Natural killer cell (primary cell): ENCODE data around the gene WTAP. TPM values are rescaled to one million over a fixed set of nuclear protein-coding genes. Genes with fewer than 3 reads are reported as not detected.

Source experiments
- ATAC-seq, 3 donors: fragments of 150-1000 bp in 2 of 3; fragments of 200-7000 bp in 1 of 3; cut with Tn5 transposase; 1 replicate in 1 of 3; 2 replicates in 2 of 3; pipeline ENCODE4 v1.10.0; 2021; ENCODE audit warnings: mild to moderate bottlenecking in 2 of 3, moderate library complexity in 2 of 3
- DNase-seq, 2 donors: peaks; one replicate each; pipeline versions ENCODE4 v3.0.0 to v3.0.0-alpha.2; 2013 to 2021; ENCODE audit warnings: mixed read lengths in 1 of 2
- H3K27ac ChIP-seq: one replicate; pipeline ENCODE4 v1.5.1; 2013; ENCODE audit warnings: mild to moderate bottlenecking, low read length
- H3K27me3 ChIP-seq: one replicate; pipeline ENCODE4 v1.6.1; 2013; ENCODE audit warnings: low read length; ENCODE audit not compliant: control insufficient read depth, insufficient read depth
- H3K36me3 ChIP-seq: one replicate; pipeline ENCODE4 v1.6.1; 2013; ENCODE audit warnings: low read length; ENCODE audit not compliant: control insufficient read depth, insufficient read depth
- H3K4me1 ChIP-seq: one replicate; pipeline ENCODE4 v1.6.1; 2013; ENCODE audit warnings: low read length; ENCODE audit not compliant: control insufficient read depth, insufficient read depth
- H3K4me3 ChIP-seq: one replicate; pipeline ENCODE4 v1.5.1; 2013; ENCODE audit warnings: low read length
- H3K9me3 ChIP-seq: one replicate; pipeline ENCODE4 v1.6.1; 2013; ENCODE audit warnings: low read length; ENCODE audit not compliant: control insufficient read depth, insufficient read depth
- H3K27ac Mint-ChIP-seq, 2 donors: one replicate each; pipeline ENCODE4 v1.8.0; 2022; ENCODE audit warnings: mild to moderate bottlenecking in 2 of 2, mixed read lengths in 2 of 2, moderate library complexity in 1 of 2
- H3K27me3 Mint-ChIP-seq, 2 donors: one replicate each; pipeline ENCODE4 v1.8.0; 2022; ENCODE audit warnings: low read depth in 2 of 2, mixed read lengths in 2 of 2
- H3K36me3 Mint-ChIP-seq: one replicate; pipeline ENCODE4 v1.8.0; 2022; ENCODE audit warnings: mixed read lengths
- H3K4me1 Mint-ChIP-seq, 2 donors: one replicate each; pipeline ENCODE4 v1.8.0; 2022; ENCODE audit warnings: mixed read lengths in 2 of 2
- H3K4me3 Mint-ChIP-seq: one replicate; pipeline ENCODE4 v1.8.0; 2022; ENCODE audit warnings: mild to moderate bottlenecking, moderate library complexity, mixed read lengths
- H3K9me3 Mint-ChIP-seq, 2 donors: one replicate each; pipeline ENCODE4 v1.8.0; 2022; ENCODE audit warnings: mixed read lengths in 2 of 2
- WGBS: methylation state at CpG from one replicate; pipeline ENCODE4 v1.1.7; 2013; ENCODE audit warnings: missing lambda C conversion rate; ENCODE audit not compliant: insufficient coverage; 5-methylcytosine and 5-hydroxymethylcytosine counted together
- intact Hi-C: fragments of 100-400 bp; cut with micrococcal nuclease; formaldehyde crosslinking; loops from one replicate; pipeline ENCODE4 v1.14.2; 2022
- total RNA-seq, 4 donors: library from RNA; stranded (reverse); fragments of 120-200 nt in 1 of 4; gene quantifications; one replicate each; pipeline versions ENCODE4 v1.2.3 to v1.2.4, GENCODE V29; 2013 to 2022
- TF ChIP-seq, protein P1 (sequence below): fragments of 200-600 bp; IDR thresholded peaks from one replicate; pipeline ENCODE4 v1.8.0; 2022; ENCODE audit warnings: antibody characterized with exemption

The WTAP gene
- total RNA-seq, 3 donors from 2014 or later (not counting 1 experiment from before 2014, with no cell fraction given): 141 to 167 (median 164) TPM

DNA sequence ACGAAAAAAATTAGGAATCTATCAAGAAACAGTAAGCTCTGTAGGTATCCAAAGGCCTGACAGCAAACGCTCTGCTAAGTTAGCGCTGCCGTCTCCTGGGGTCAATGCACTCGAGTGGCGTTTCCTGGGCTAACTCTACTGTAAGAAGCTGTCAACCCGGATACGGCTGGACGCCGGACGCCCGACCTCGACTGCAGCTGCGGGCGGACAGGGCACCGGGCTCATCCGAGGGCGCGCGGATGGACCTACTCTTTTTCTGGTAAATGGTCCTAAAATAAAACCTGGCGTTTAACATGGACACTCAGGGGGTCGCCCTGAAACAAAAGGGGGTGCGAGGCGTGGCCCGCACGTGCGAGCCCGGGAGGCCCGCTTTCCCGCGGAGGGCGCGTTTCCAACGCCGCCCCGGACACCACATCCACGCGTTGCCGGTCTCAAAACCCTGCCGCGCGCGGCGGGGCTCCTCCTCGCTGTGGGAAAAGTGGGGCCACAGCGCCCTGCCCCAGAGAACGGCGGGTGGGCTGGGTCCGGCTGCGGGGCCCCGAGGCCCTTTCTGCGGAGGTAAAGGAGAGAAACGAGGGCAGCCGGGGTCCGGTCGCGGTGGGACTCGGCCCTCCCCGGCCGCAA is 61.6 kb downstream of the WTAP start:
- Histone ChIP-seq H3K27me3 (no peaks in the 10 kb centered on the region), H3K4me1 (peaks cover 25% of the 10 kb centered on the region), H3K36me3 (peaks cover 46% of the 10 kb centered on the region), H3K9me3 (no peaks in the 10 kb centered on the region), H3K27ac (peak overlapping the region; percentile 90), H3K4me3 (peak overlapping the region; percentile 72)
- intact Hi-C loops: loop anchor here (1.0 to 5.0 kb wide), 3 partner anchors 27 to 96 kb away; partner anchors contain the start of genes ACAT2 and SOD2
- peak overlapping the region; percentile 95 to 98 for H3K27ac Mint-ChIP-seq
- whole genome bisulfite sequencing: under 1% methylated on average over 60 of the region's 60 CpGs
- H3K4me3 Mint-ChIP-seq: peak overlapping the region; percentile 99
- H3K9me3 Mint-ChIP-seq: no peaks in the 10 kb centered on the region
- H3K4me1 Mint-ChIP-seq: peaks cover 50 to 57% of the 10 kb centered on the region in 2 donors
- ATAC-seq: no peak
- no peaks in the 10 kb centered on the region for H3K27me3 Mint-ChIP-seq
- TF ChIP-seq, protein P1, sequence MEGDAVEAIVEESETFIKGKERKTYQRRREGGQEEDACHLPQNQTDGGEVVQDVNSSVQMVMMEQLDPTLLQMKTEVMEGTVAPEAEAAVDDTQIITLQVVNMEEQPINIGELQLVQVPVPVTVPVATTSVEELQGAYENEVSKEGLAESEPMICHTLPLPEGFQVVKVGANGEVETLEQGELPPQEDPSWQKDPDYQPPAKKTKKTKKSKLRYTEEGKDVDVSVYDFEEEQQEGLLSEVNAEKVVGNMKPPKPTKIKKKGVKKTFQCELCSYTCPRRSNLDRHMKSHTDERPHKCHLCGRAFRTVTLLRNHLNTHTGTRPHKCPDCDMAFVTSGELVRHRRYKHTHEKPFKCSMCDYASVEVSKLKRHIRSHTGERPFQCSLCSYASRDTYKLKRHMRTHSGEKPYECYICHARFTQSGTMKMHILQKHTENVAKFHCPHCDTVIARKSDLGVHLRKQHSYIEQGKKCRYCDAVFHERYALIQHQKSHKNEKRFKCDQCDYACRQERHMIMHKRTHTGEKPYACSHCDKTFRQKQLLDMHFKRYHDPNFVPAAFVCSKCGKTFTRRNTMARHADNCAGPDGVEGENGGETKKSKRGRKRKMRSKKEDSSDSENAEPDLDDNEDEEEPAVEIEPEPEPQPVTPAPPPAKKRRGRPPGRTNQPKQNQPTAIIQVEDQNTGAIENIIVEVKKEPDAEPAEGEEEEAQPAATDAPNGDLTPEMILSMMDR: no peak
- H3K36me3 Mint-ChIP-seq: peaks cover 7% of the 10 kb centered on the region
- DNase-seq: peak; percentile 34 to 49

DNA sequence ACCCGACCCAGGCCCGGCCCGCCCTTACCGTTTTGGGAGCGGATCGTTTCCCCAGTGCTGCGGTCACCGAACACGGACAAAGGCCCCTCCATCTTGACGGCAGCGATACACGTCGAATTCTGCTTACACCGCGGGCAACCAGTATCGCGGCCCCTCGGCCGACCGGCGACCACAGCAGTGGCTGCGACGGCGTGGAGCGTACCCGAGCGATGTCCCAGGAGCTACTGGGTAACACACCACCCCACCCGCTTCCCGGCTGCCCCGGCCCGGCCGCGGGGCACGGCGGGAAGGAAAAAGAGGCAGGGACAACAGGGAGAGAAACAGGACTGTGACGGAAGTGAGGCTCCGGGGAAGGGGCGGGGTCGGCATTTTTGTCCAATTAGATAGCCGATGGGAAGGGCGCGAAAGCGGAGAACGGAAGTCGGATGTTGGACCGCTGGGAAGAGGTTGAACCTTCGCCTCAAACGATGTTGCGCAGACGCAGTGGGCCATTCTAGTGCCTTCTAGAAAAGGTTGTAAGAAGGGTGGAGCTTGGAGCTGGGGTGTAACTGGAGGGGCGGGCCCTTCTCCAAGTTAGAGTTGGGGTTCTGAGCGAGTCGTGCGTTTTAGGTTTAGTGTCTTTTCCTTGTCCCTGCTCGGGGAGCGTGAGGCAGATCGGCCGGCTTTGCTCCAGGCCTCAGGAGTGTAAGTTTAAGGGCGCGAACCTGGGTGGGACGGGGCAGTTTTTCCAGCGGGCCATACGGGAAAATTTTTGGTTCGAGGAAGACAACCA is 62.3 kb downstream of the WTAP start, which contains the start of gene TCP1:
Gene TCP1, minus strand, starts transcription at position 226 of the 772 bp plus-strand sequence. Its CDS starts 134 bp downstream, at position 92.
- intact Hi-C loops: loop anchor here (1.0 to 5.0 kb wide), 5 partner anchors 27 to 189 kb away; partner anchors contain the start of genes ACAT2 and SOD2
- H3K27me3 ChIP-seq: no peaks in the 10 kb centered on the region
- peak within 1 kb of the TSS; percentile 99 for H3K4me3 Mint-ChIP-seq
- H3K27me3 Mint-ChIP-seq: no peaks in the 10 kb centered on the region
- H3K4me1 Mint-ChIP-seq: peaks cover 52 to 60% of the 10 kb centered on the region in 2 donors
- peak within 1 kb of the TSS; percentile 95 to 98 for H3K27ac Mint-ChIP-seq
- H3K4me1 ChIP-seq: peaks cover 25% of the 10 kb centered on the region
- TF ChIP-seq, protein P1: no peak
- DNase-seq (peak; percentile 93 to 100), ATAC-seq (peak; percentile 73 to 90 (median 80))
- H3K9me3 Mint-ChIP-seq: no peaks in the 10 kb centered on the region
- H3K27ac ChIP-seq: peak within 1 kb of the TSS; percentile 90
- peaks cover 47% of the 10 kb centered on the region for H3K36me3 ChIP-seq
- peak within 1 kb of the TSS; percentile 72 for H3K4me3 ChIP-seq
- H3K9me3 ChIP-seq: no peaks in the 10 kb centered on the region
- H3K36me3 Mint-ChIP-seq: peaks cover 10% of the 10 kb centered on the region
- under 1% methylated on average over 64 of the region's 64 CpGs for WGBS

DNA sequence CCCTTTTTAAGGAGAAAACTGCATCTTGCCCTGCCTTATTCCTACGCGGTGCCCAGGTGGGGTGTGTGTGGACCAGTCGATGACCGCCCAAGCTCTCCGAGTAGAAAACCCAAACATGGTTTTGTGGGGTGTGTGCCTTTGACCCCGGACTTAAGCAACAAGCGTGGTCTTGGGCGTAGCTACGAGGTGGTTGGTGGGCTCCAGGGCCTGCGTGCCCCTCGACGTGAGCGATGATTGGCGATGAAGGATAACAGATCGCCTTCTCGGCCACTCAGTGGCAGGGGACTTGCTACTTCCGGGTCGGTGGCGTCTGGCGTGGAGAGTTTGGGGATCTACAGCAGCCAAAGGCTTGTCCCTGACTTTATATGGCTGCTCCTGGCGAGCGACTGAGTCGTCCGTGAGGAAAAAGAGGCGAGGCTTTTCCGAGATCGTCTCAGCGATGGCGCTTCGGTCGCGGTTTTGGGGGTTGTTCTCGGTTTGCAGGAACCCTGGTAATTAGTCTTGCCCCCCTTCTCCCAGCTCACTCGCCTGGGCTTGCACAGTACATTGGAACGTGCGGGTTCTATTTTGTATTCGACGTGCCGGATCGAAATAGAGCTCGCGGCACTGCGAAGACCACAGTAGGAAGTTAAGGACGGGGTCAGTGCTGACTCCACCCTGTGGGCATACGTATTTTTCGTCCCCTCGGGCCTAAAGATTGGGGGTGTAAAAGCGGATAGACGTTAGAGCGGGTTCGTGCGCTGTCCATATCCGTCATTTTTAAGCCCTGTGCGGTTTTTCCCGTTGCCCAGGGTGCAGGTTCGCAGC is 63.0 kb downstream of the WTAP start, which contains the start of gene MRPL18:
Gene MRPL18, plus strand, starts transcription at position 319 of the 807 bp plus-strand sequence. Its CDS starts 121 bp downstream, at position 440.
- Histone ChIP-seq H3K27me3 (no peaks in the 10 kb centered on the region), H3K4me1 (peaks cover 25% of the 10 kb centered on the region), H3K9me3 (no peaks in the 10 kb centered on the region), H3K4me3 (peak within 1 kb of the TSS; percentile 72), H3K27ac (peak within 1 kb of the TSS; percentile 90), H3K36me3 (peaks cover 42% of the 10 kb centered on the region)
- Mint-ChIP-seq H3K27ac (peak within 1 kb of the TSS; percentile 95 to 98), H3K36me3 (peaks cover 13% of the 10 kb centered on the region), H3K27me3 (no peaks in the 10 kb centered on the region), H3K9me3 (no peaks in the 10 kb centered on the region), H3K4me1 (peaks cover 55 to 62% of the 10 kb centered on the region in 2 donors), H3K4me3 (peak within 1 kb of the TSS; percentile 99)
- intact Hi-C loops: loop anchor here (1.0 to 2.0 kb wide), 2 partner anchors 64 to 188 kb away; no protein-coding TSS in a partner anchor
- peak; percentile 81 to 93 (median 84) for ATAC-seq
- TF ChIP-seq, protein P1: no peak
- under 1% methylated on average over 56 of the region's 56 CpGs for WGBS
- DNase-seq: peak; percentile 81 to 96
